ENCODE results near the gene SNTG2. TPM values are rescaled to one million over a fixed set of nuclear protein-coding genes. Genes with fewer than 3 reads are reported as not detected.

Gene SNTG2
- total and polyA plus RNA-seq, 10 of the 15 experiments (the other 5 are each of a cell fraction or from before 2014, with no cell fraction given), result not detected

DNA sequence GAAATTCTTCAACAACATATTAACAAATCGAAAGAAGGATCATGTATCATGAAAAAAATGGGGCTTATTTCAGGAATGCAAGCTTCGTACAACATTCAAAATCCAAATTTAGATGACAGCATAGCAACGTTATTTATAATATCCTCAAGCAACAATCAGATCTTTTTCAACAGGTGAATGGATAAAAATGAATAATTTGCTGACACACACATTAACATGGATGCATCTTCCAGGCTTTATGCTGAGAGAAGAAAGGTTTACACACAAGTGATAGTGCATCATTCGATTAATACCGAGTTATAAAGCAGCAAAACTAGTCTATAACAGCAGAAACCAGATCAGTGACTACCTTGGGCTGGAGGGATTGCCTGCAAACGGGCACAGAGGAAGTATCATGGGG, 253.1 kb downstream of the SNTG2 start:
- BruUV-seq (replicated peaks), result no TSS peak
- FAIRE-seq (no peak), ATAC-seq (no peak), DNase-seq (ENCODE audit: low read depth, low spot score) (no peak)
- no peak for TF ChIP-seq KLF5 (IDR thresholded peaks at IDR 0.05; ENCODE audit: partially characterized antibody)
- TF ChIP-seq SP1 (IDR thresholded peaks at IDR 0.05; ENCODE audit: low read depth, low read length), result no peak
- TF ChIP-seq CHD4 (IDR thresholded peaks at IDR 0.05), result no peak
- no peak for TF ChIP-seq MEF2A (IDR thresholded peaks at IDR 0.05; ENCODE audit: insufficient read depth, low read depth, low read length)
- no peak for TF ChIP-seq BMI1 (IDR thresholded peaks at IDR 0.05; ENCODE audit: borderline replicate concordance)
- no peak for TF ChIP-seq NFYA (IDR thresholded peaks at IDR 0.05; ENCODE audit: borderline replicate concordance, low read depth, low read length)
- TF ChIP-seq ASH2L (IDR thresholded peaks at IDR 0.05; ENCODE audit: borderline replicate concordance, low read depth), result no peak
- no peak for TF ChIP-seq ATF7 (IDR thresholded peaks at IDR 0.05; ENCODE audit: low read depth)
- no peak for TF ChIP-seq RELA (IDR thresholded peaks at IDR 0.05; ENCODE audit: borderline replicate concordance, partially characterized antibody)
- TF ChIP-seq BCL3 (IDR thresholded peaks at IDR 0.05; ENCODE audit: borderline replicate concordance, insufficient read depth, low read depth, low read length, poor library complexity, severe bottlenecking), result no peak
- no peak for TF ChIP-seq IKZF1 (conservative IDR thresholded peaks at IDR 0.05)
- no peak for TF ChIP-seq NBN (IDR thresholded peaks at IDR 0.05)
- no peak for TF ChIP-seq MAX (IDR thresholded peaks at IDR 0.05; ENCODE audit: low read depth, low read length)
- TF ChIP-seq, protein P1, sequence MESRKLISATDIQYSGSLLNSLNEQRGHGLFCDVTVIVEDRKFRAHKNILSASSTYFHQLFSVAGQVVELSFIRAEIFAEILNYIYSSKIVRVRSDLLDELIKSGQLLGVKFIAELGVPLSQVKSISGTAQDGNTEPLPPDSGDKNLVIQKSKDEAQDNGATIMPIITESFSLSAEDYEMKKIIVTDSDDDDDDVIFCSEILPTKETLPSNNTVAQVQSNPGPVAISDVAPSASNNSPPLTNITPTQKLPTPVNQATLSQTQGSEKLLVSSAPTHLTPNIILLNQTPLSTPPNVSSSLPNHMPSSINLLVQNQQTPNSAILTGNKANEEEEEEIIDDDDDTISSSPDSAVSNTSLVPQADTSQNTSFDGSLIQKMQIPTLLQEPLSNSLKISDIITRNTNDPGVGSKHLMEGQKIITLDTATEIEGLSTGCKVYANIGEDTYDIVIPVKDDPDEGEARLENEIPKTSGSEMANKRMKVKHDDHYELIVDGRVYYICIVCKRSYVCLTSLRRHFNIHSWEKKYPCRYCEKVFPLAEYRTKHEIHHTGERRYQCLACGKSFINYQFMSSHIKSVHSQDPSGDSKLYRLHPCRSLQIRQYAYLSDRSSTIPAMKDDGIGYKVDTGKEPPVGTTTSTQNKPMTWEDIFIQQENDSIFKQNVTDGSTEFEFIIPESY (IDR thresholded peaks at IDR 0.05), result no peak
- intact Hi-C loops (cut with micrococcal nuclease; ENCODE audit: unreplicated experiment), result no loop called here
- RAD21 ChIA-PET (ENCODE audit: unreplicated experiment), result no interaction called here
- H3K4me3 ChIP-seq, result no peak overlapping the region
- no peak overlapping the region for H3K9ac ChIP-seq (ENCODE audit: control insufficient read depth, insufficient read depth, low read length)
- no peak overlapping the region for H2AFZ ChIP-seq (ENCODE audit: control insufficient read depth, low read depth, low read length)
- CTCF ChIA-PET, result interaction anchor here (0.5 kb wide), 1 partner anchor 1089 kb away, joined by 3 read pairs; no protein-coding TSS in a partner anchor
- H3K4me2 ChIP-seq (ENCODE audit: control insufficient read depth, insufficient read depth), result no peak overlapping the region
- H3K9me3 ChIP-seq (replicated peaks; ENCODE audit: control insufficient read depth, insufficient read depth, low read length), result no peaks in the 10 kb centered on the region
- in situ Hi-C loops (cut with MboI), result no loop called here
- POLR2A ChIA-PET, result no interaction called here
- WGBS (ENCODE audit: insufficient coverage, insufficient replicate concordance, low lambda C conversion rate, missing lambda C conversion rate), result 9% methylated on average over 6 of the region's 6 CpGs
- H3K79me2 ChIP-seq (ENCODE audit: control insufficient read depth, insufficient read depth, low read length), result no peaks in the 10 kb centered on the region
- H3K27ac ChIP-seq (ENCODE audit: control insufficient read depth, insufficient read depth), result no peak overlapping the region
- H3K4me1 ChIP-seq (ENCODE audit: control insufficient read depth, insufficient read depth, low read length), result no peaks in the 10 kb centered on the region
- no peaks in the 10 kb centered on the region for H3K27me3 ChIP-seq (replicated peaks in 1 of 2; ENCODE audit: control insufficient read depth in 2 of 2, insufficient read depth in 2 of 2, low read length in 1 of 2)
- H3K36me3 ChIP-seq (ENCODE audit: control insufficient read depth in 2 of 2, insufficient read depth in 2 of 2, low read length in 1 of 2), result no peaks in the 10 kb centered on the region
- SMC1A ChIA-PET (ENCODE audit: uncharacterized antibody, unreplicated experiment), result interaction anchor here (0.7 kb wide), 1 partner anchor 13 kb away, joined by 3 read pairs; no protein-coding TSS in a partner anchor
- no peaks in the 10 kb centered on the region for H4K20me1 ChIP-seq (ENCODE audit: control insufficient read depth, insufficient read depth)
